K562 (cell line): ENCODE results near the gene CBFA2T3. TPM values are rescaled to one million over a fixed set of nuclear protein-coding genes. Genes with fewer than 3 reads are reported as not detected.

Source experiments
- AFF1 ChIP-seq, 2 experiments: fragments of 450-650 bp; IDR thresholded peaks; 2 replicates each; pipeline ENCODE4 v1.6.1; 2018; ENCODE audit warnings: mild to moderate bottlenecking in 2 of 2, low read depth in 1 of 2; ENCODE audit not compliant: partially characterized antibody in 2 of 2
- CSDE1 ChIP-seq, 2 experiments: fragments of 450-650 bp; IDR thresholded peaks; 2 replicates each; pipeline ENCODE4 v1.6.1; 2016; ENCODE audit warnings: mild to moderate bottlenecking in 1 of 2
- CTCF ChIP-seq, 3 experiments: IDR thresholded peaks in 2 of 3; conservative IDR thresholded peaks in 1 of 3; 2 replicates each; pipeline ENCODE4 v1.5.1; 2011 to 2012; ENCODE audit warnings: low read length in 3 of 3, mild to moderate bottlenecking in 3 of 3, control low read depth in 2 of 3, improper control_type of control experiment in 1 of 3, inconsistent platforms in 1 of 3, low read depth in 1 of 3, mixed read lengths in 1 of 3, moderate library complexity in 1 of 3; ENCODE audit not compliant: insufficient read depth in 2 of 3
- NFATC3 ChIP-seq: fragments of 450-650 bp; IDR thresholded peaks from 2 replicates; pipeline ENCODE4 v1.6.1; 2017; ENCODE audit warnings: mild to moderate bottlenecking
- POLR2G ChIP-seq: fragments of 200-400 bp; formaldehyde crosslinking; IDR thresholded peaks from 2 replicates; pipeline ENCODE4 v1.6.1; 2017; ENCODE audit warnings: low read depth, mild to moderate bottlenecking, antibody characterized with exemption, low read length, moderate library complexity
- RAD21 ChIP-seq, 2 experiments: fragments of 250-450 bp in 1 of 2; fragments of 450-650 bp in 1 of 2; sonication (Bioruptor Pico) in 1 of 2; formaldehyde crosslinking in 1 of 2; IDR thresholded peaks in 1 of 2; conservative IDR thresholded peaks in 1 of 2; 2 replicates each; pipeline versions ENCODE4 v1.4.0 to v1.8.0; 2020 to 2022; ENCODE audit warnings: mild to moderate bottlenecking in 2 of 2, moderate library complexity in 1 of 2
- REST ChIP-seq, 2 experiments: fragments of 450-650 bp; formaldehyde crosslinking in 1 of 2; IDR thresholded peaks; 2 replicates each; pipeline versions ENCODE4 v1.4.0 to v1.6.1; 2014 to 2020; ENCODE audit warnings: mild to moderate bottlenecking in 2 of 2, borderline replicate concordance in 1 of 2, low read depth in 1 of 2
- polyA plus RNA-seq, 8 experiments: library from polyadenylated mRNA; depleted of rRNA in 4 of 8; stranded (reverse) in 5 of 8; unstranded in 3 of 8; fragments of >200 nt; fragmentation: Nextera tagmentation in 2 of 8; fragmentation: Illumina TruSeq in 1 of 8; extraction: Ambion mirVana in 2 of 8; extraction: Trizol in 1 of 8; gene quantifications; 2 replicates each; pipeline versions ENCODE4 v1.2.1 to v1.2.3, GENCODE V29; 2011 to 2014; ENCODE audit warnings: inconsistent platforms in 1 of 8, missing spikeins in 1 of 8
- total RNA-seq, 7 experiments: library from RNA; depleted of rRNA in 6 of 7; stranded (reverse); fragments of >200 nt in 6 of 7; fragmentation: Illumina TruSeq in 2 of 7; extraction: Trizol in 2 of 7; gene quantifications; 2 replicates each; pipeline versions ENCODE4 v1.2.1 to v1.2.3, GENCODE V29; 2011 to 2021; ENCODE audit warnings: low replicate concordance in 1 of 7

Gene CBFA2T3
- total and polyA plus RNA-seq, 9 of the 15 experiments (the other 6 are each of a cell fraction or from before 2014, with no cell fraction given) = 2.3 to 145 (median 6.7) TPM

- TF ChIP-seq AFF1 (IDR thresholded peaks at IDR 0.05; ENCODE audit: low read depth in 1 of 2, partially characterized antibody in 2 of 2) = no peak
- TF ChIP-seq CTCF (IDR thresholded peaks at IDR 0.05 in 2 of 3, conservative IDR thresholded peaks at IDR 0.05 in 1 of 3; ENCODE audit: insufficient read depth in 2 of 3, low read depth in 1 of 3, low read length in 3 of 3) = peak; percentile 31 to 53 (median 44); a peak in 4 of 6 replicates
- TF ChIP-seq CSDE1 (IDR thresholded peaks at IDR 0.05) = no peak
- no peak for TF ChIP-seq NFATC3
- peak in 1 of 2 experiments; percentile 30; a peak in 2 of 4 replicates for TF ChIP-seq RAD21 (CRISPR knock-in tag; conservative IDR thresholded peaks at IDR 0.05 in 1 of 2, IDR thresholded peaks at IDR 0.05 in 1 of 2)
- peak; percentile 36 for TF ChIP-seq POLR2G
- TF ChIP-seq REST (IDR thresholded peaks at IDR 0.05; ENCODE audit: borderline replicate concordance) = peak; percentile 20; the same call in 1 of the 2 replicates
- TF ChIP-seq REST (CRISPR knock-in tag; IDR thresholded peaks at IDR 0.05; ENCODE audit: low read depth) = no peak
Observed at GRCh38 chr16:88924834-88925539, 52.0 kb downstream of the CBFA2T3 start (continued).
